Pancreas (tissue), 10 donors: ENCODE data around the gene MAPK12. TPM values are rescaled to one million over a fixed set of nuclear protein-coding genes. Genes with fewer than 3 reads are reported as not detected.

Source experiments
- ATAC-seq, 4 donors: fragments of 200-7000 bp; cut with Tn5 transposase; one replicate each; pipeline versions ENCODE4 v1.8.0 to v1.9.1; 2020; ENCODE audit warnings: mild to moderate bottlenecking in 4 of 4, moderate library complexity in 4 of 4
- DNase-seq, 6 donors: peaks; one replicate each; pipeline ENCODE4 v3.0.0-alpha.2; 2020
- FAIRE-seq: peaks from 2 replicates; lab custom pipeline; 2012; peaks lifted over from hg19 to GRCh38; lab: Jason Lieb, UNC
- H3K27ac ChIP-seq, 4 donors: fragments of 200-600 bp; sonication (generic); 1 replicate in 3 of 4; 2 replicates in 1 of 4; pipeline versions ENCODE4 v1.5.0 to v1.8.0; 2020
- H3K27me3 ChIP-seq, 4 donors: fragments of 200-600 bp; one replicate each; pipeline ENCODE4 v1.8.0; 2021
- H3K36me3 ChIP-seq, 3 donors: fragments of 200-600 bp; sonication (generic) in 1 of 3; one replicate each; pipeline versions ENCODE4 v1.5.0 to v1.8.0; 2020 to 2021
- H3K4me1 ChIP-seq, 3 donors: fragments of 200-600 bp; one replicate each; pipeline ENCODE4 v1.8.0; 2021
- H3K4me3 ChIP-seq, 4 donors: fragments of 200-600 bp; sonication (generic) in 2 of 4; one replicate each; pipeline versions ENCODE4 v1.5.0 to v1.8.0; 2020 to 2021
- H3K9me3 ChIP-seq, 4 donors: fragments of 200-600 bp; one replicate each; pipeline ENCODE4 v1.8.0; 2021
- WGBS, 2 donors: extraction: QIAGEN DNeasy Blood & Tissue Kit; methylation state at CpG; one replicate each; pipeline ENCODE4 v1.1.7; 2013; 5-methylcytosine and 5-hydroxymethylcytosine counted together
- intact Hi-C, 3 donors: fragments of 100-400 bp; cut with DNase I; formaldehyde crosslinking; loops; one replicate each; pipeline versions ENCODE4 v1.11.1 to v1.14.2; 2022
- polyA plus RNA-seq, 2 donors: library from polyadenylated mRNA; stranded (reverse); fragments of 200-250 nt; gene quantifications; one replicate each; pipeline ENCODE4 v1.2.3, GENCODE V29; 2013
- total RNA-seq, 6 donors: library from RNA; stranded (reverse); fragmentation: NEBNext Ultra II Directional in 4 of 6; extraction: Animal tissue kit (Norgen Biotek cat#: 25700) in 4 of 6; gene quantifications; one replicate each; pipeline versions ENCODE4 v1.2.1 to v1.2.4, GENCODE V29; 2021 to 2023
- TF ChIP-seq, protein P1 (sequence below), 4 donors: fragments of 200-600 bp; sonication (generic) in 3 of 4; IDR thresholded peaks; one replicate each; pipeline versions ENCODE4 v1.5.0 to v1.8.0; 2021; ENCODE audit warnings: antibody characterized with exemption in 4 of 4
- donor health status: healthy with polysubstance abuse.
- donor health status: DM: no; HTN: no; CAD: no; lungs with moderate emphysema.
- donor health status: DM: no; HTN: no; CAD: no.
- donor health status: control.
- donor health status: control.
- donor health status: Bipolar disorder and iron deficiency.
- donor health status: DM: yes; HTN: yes; CAD: no.
- donor health status: DM: no; HTN: no; CAD: no.
- donor health status: DM: no; HTN: no; CAD: no.
- donor health status: DM: yes; HTN: yes; CAD: no.

Gene MAPK12
- total and polyA plus RNA-seq, 8 donors = 0.88 to 19.2 (median 2.4) TPM

- no peaks in the 10 kb centered on the region for H3K27me3 ChIP-seq
- ATAC-seq (no peak), DNase-seq (no peak), FAIRE-seq (no peak)
- peaks cover 23 to 30% (median 27%) of the 10 kb centered on the region in 3 donors for H3K4me1 ChIP-seq
- no peak overlapping the region for H3K27ac ChIP-seq
- intact Hi-C loops = loop anchor here in 1 of 3 donors (10.0 kb wide), 1 partner anchor 53 kb away; the partner anchor contains the start of gene DENND6B
- peak overlapping the region in 1 of 4 donors; percentile 49 for H3K4me3 ChIP-seq
- TF ChIP-seq, protein P1, sequence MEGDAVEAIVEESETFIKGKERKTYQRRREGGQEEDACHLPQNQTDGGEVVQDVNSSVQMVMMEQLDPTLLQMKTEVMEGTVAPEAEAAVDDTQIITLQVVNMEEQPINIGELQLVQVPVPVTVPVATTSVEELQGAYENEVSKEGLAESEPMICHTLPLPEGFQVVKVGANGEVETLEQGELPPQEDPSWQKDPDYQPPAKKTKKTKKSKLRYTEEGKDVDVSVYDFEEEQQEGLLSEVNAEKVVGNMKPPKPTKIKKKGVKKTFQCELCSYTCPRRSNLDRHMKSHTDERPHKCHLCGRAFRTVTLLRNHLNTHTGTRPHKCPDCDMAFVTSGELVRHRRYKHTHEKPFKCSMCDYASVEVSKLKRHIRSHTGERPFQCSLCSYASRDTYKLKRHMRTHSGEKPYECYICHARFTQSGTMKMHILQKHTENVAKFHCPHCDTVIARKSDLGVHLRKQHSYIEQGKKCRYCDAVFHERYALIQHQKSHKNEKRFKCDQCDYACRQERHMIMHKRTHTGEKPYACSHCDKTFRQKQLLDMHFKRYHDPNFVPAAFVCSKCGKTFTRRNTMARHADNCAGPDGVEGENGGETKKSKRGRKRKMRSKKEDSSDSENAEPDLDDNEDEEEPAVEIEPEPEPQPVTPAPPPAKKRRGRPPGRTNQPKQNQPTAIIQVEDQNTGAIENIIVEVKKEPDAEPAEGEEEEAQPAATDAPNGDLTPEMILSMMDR (IDR thresholded peaks at IDR 0.05) = no peak
- no peaks in the 10 kb centered on the region for H3K9me3 ChIP-seq
- peaks cover 0 to 12% (median 7%) of the 10 kb centered on the region in 3 donors for H3K36me3 ChIP-seq
- WGBS, 2 donors = 49 to 64% methylated on average over 22 to 26 of the region's 26 CpGs
Observed at GRCh38 chr22:50272044-50272802, 10.7 kb upstream of the MAPK12 start.

DNA sequence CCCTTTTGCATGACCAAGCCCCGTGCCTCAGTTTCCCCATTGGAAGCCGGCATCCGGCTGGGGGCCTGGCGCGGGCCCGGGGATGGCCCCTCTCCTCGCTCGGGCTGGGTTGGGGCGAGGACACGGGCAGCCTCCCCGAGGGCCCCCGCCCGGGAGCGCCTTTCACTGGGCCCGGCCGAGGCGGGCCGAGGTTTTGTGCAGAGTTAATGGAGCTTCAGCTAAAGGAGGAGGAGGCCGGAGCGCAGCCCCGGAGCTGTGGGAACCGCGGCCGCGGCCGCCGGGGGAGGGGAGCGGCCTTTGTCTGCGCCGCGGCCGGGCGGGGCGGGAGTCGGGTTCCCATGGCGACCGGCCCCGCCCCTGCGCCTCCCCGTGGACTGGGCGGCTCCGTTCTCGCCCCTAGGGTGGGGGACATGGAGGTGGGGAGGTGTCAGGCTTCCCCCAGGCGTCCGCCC lies 10.1 kb upstream of the MAPK12 start:
- no peaks in the 10 kb centered on the region for H3K27me3 ChIP-seq
- H3K4me1 ChIP-seq = peaks cover 26 to 30% (median 29%) of the 10 kb centered on the region in 3 donors
- DNase-seq = peak in 2 of 6 donors; percentile 72 to 79
- no peak overlapping the region for H3K27ac ChIP-seq
- no peak for FAIRE-seq
- peak; percentile 12 to 46 (median 40) for ATAC-seq
- 3% methylated on average over 25 to 45 of the region's 45 CpGs for WGBS, 2 donors
- peak overlapping the region in 2 of 4 donors; percentile 40 to 49 for H3K4me3 ChIP-seq
- H3K36me3 ChIP-seq = peaks cover 0 to 9% (median 7%) of the 10 kb centered on the region in 3 donors
- H3K9me3 ChIP-seq = no peaks in the 10 kb centered on the region
- TF ChIP-seq, protein P1 (IDR thresholded peaks at IDR 0.05) = no peak
- intact Hi-C loops = loop anchor here in 1 of 3 donors (10.0 kb wide), 1 partner anchor 53 kb away; the partner anchor contains the start of gene DENND6B

- Histone ChIP-seq H3K36me3 (peaks cover 0 to 9% (median 7%) of the 10 kb centered on the region in 3 donors), H3K4me1 (peaks cover 26 to 30% (median 29%) of the 10 kb centered on the region in 3 donors), H3K27ac (no peak overlapping the region), H3K4me3 (peak overlapping the region; percentile 19 to 49 (median 30)), H3K9me3 (no peaks in the 10 kb centered on the region), H3K27me3 (no peaks in the 10 kb centered on the region)
- DNase-seq (peak; percentile 66 to 93 (median 76)), FAIRE-seq (no peak), ATAC-seq (peak; percentile 36 to 74 (median 64))
- intact Hi-C loops = loop anchor here in 1 of 3 donors (10.0 kb wide), 1 partner anchor 54 kb away; the partner anchor contains the start of gene DENND6B
- 3% methylated on average over 48 to 53 of the region's 53 CpGs for WGBS, 2 donors
- TF ChIP-seq, protein P1 (IDR thresholded peaks at IDR 0.05) = no peak
Observed at GRCh38 chr22:50270666-50271394, 9.3 kb upstream of the MAPK12 start.

GRCh38 chr22:50269970-50270665 lies 8.6 kb upstream of the MAPK12 start, which contains the start of gene MAPK11:
Gene MAPK11, minus strand, starts transcription at chr22:50270380. Its CDS starts 88 bp downstream, at chr22:50270292.
- ATAC-seq (peak in 3 of 4 donors; percentile 29 to 45 (median 32)), FAIRE-seq (no peak), DNase-seq (peak in 2 of 6 donors; percentile 32 to 72)
- Histone ChIP-seq H3K27ac (no peak within 1 kb of the TSS), H3K27me3 (no peaks in the 10 kb centered on the region), H3K9me3 (no peaks in the 10 kb centered on the region), H3K4me1 (peaks cover 26 to 30% (median 29%) of the 10 kb centered on the region in 3 donors), H3K36me3 (peaks cover 0 to 3% (median 2%) of the 10 kb centered on the region in 3 donors), H3K4me3 (peak within 1 kb of the TSS; percentile 19 to 49 (median 30))
- intact Hi-C loops = loop anchor here in 2 of 3 donors (10.0 kb wide), 2 partner anchors 55 to 345 kb away; partner anchors contain the start of gene DENND6B (in 1 of the 2)
- WGBS, 2 donors = 2% methylated on average over 52 to 92 of the region's 92 CpGs
- TF ChIP-seq, protein P1 (IDR thresholded peaks at IDR 0.05) = no peak
